Fibroblast of lung (primary cell): ENCODE measurements around the gene SCAF4. TPM values are rescaled to one million over a fixed set of nuclear protein-coding genes. Genes with fewer than 3 reads are reported as not detected.
A peak's percentile ranks its signal among the peaks of the same experiment; 100 is the strongest.

Experiments used
- DNase-seq, 2 donors: peaks; one replicate each; pipeline versions ENCODE4 v3.0.0 to v3.0.0-alpha.2; 2010; ENCODE audit warnings: low read depth in 2 of 2
- H2AFZ ChIP-seq: 2 replicates; pipeline ENCODE4 v1.5.1; 2012; ENCODE audit warnings: low read length, control low read depth, inconsistent platforms
- H3K27ac ChIP-seq: 2 replicates; pipeline ENCODE4 v1.5.1; 2011; ENCODE audit warnings: low read length, control low read depth; ENCODE audit not compliant: insufficient read depth
- H3K27me3 ChIP-seq: 2 replicates; pipeline ENCODE4 v1.5.1; 2011; ENCODE audit warnings: mild to moderate bottlenecking, low read length; ENCODE audit not compliant: control insufficient read depth, insufficient read depth
- H3K36me3 ChIP-seq: 2 replicates; pipeline ENCODE4 v1.5.1; 2011; ENCODE audit warnings: low read length; ENCODE audit not compliant: control insufficient read depth, insufficient read depth
- H3K4me1 ChIP-seq: 2 replicates; pipeline ENCODE4 v1.5.1; 2011; ENCODE audit warnings: low read length; ENCODE audit not compliant: control insufficient read depth, insufficient read depth; ENCODE audit errors: extremely low read depth
- H3K4me2 ChIP-seq: 2 replicates; pipeline ENCODE4 v1.5.1; 2011; ENCODE audit warnings: low read length, control low read depth; ENCODE audit not compliant: insufficient read depth; ENCODE audit errors: extremely low read depth
- H3K4me3 ChIP-seq, 4 experiments: fragments of 200-600 bp in 1 of 4; sonication (generic) in 1 of 4; replicated peaks in 1 of 4; 2 replicates each; pipeline ENCODE4 v1.5.1; 2011 to 2016; ENCODE audit warnings: low read length in 4 of 4, low read depth in 3 of 4, mild to moderate bottlenecking in 3 of 4, control low read depth in 2 of 4, inconsistent platforms in 1 of 4, mixed read lengths in 1 of 4; ENCODE audit not compliant: insufficient read depth in 1 of 4; ENCODE audit errors: control extremely low read depth in 1 of 4
- H3K79me2 ChIP-seq: 2 replicates; pipeline ENCODE4 v1.5.1; 2012; ENCODE audit warnings: mild to moderate bottlenecking, low read length, inconsistent platforms; ENCODE audit not compliant: control insufficient read depth, insufficient read depth
- H3K9ac ChIP-seq: 2 replicates; pipeline ENCODE4 v1.5.1; 2011; ENCODE audit warnings: mild to moderate bottlenecking, low read length, control low read depth; ENCODE audit not compliant: insufficient read depth
- H3K9me3 ChIP-seq: 2 replicates; pipeline ENCODE4 v1.5.1; 2012; ENCODE audit warnings: low read depth, low read length; ENCODE audit not compliant: control insufficient read depth, insufficient read depth
- H4K20me1 ChIP-seq: 2 replicates; pipeline ENCODE4 v1.5.1; 2011; ENCODE audit warnings: low read length; ENCODE audit not compliant: control insufficient read depth, insufficient read depth; ENCODE audit errors: extremely low read depth
- EZH2 ChIP-seq: IDR thresholded peaks from 2 replicates; pipeline ENCODE4 v1.5.1; 2012; ENCODE audit warnings: low read length, control low read depth, mild to moderate bottlenecking; ENCODE audit errors: missing control alignments
- polyA plus RNA-seq, 2 donors: library from polyadenylated mRNA; depleted of rRNA in 1 of 2; stranded (reverse) in 1 of 2; unstranded in 1 of 2; fragments of >200 nt; gene quantifications; 2 replicates each; pipeline ENCODE4 v1.2.1, GENCODE V29; 2011 to 2012; ENCODE audit warnings: missing spikeins in 1 of 2
- total RNA-seq: library from RNA; depleted of rRNA; stranded (reverse); fragments of >200 nt; gene quantifications from 2 replicates; pipeline ENCODE4 v1.2.1, GENCODE V29; 2014
- TF ChIP-seq, protein P1 (sequence below), 2 donors: IDR thresholded peaks in 1 of 2; conservative IDR thresholded peaks in 1 of 2; 1 replicate in 1 of 2; 2 replicates in 1 of 2; pipeline ENCODE4 v1.5.1; 2011 to 2012; ENCODE audit warnings: low read length in 2 of 2, control low read depth in 1 of 2, inconsistent platforms in 1 of 2, low read depth in 1 of 2, mild to moderate bottlenecking in 1 of 2

Gene SCAF4
- total and polyA plus RNA-seq, 2 donors (not counting 1 experiment from before 2014, with no cell fraction given): 5.6 to 7.5 TPM

DNA sequence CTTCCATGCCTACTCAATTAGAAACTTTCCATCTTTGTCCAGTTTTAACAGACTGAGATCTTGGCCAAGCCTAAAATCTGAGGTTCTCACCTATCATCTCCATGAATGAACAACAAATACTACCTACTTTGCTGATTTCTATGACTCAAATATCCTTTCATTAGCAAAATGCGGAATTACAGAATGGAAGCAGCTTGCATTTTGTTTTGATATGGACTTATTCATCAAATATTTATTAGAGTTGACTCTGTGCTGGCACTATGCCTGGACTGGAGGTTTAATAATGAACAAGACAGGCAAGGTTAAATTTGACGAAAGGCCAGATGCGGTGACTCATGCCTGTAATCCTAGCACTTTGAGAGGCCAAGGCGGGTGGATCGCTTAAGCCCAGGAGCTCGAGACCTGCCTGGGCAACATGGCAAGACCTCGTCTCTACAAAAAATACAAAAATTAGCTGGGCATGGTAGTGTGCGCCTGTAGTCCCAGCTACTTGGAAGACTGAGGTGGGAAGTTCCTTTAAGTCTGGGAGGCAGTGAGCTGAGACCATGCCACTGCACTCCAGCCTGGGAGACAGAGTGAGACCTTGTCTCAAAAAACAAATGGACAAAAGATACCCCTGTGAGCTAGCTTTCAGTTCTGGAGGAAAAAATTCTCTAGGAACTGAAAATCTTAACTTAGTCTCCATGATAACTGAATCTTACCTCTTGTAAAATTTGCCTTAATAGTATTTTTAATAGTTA lies 101.8 kb downstream of the SCAF4 start:
- no peak overlapping the region for H3K4me2 ChIP-seq
- DNase-seq: peak; percentile 90 to 96
- no peak overlapping the region for H3K27ac ChIP-seq

DNA sequence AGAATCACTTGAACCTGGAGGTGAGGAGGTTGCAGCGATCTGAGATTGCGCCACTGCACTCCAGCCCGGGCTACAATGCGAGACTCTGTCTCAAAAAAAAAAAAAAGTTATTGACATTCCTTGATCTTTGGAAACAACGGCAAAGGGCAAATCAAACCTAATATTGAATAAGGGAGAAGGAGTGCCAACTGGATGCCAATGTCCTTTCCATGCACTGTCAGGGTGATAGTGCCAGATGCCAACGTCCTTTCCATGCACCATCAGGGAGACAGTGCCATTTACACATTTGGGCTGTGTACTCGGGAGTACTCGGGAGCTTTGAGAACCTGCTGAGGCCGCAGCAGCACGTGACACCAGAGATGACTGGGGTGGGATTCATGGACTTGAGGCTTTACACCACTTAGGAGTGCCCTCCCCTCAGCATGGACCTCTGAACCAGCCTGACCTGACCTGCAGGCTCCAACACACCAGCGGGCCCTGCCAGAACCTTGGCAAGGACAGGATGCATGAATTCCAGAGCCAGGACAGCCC lies 106.9 kb downstream of the SCAF4 start:
- Histone ChIP-seq H4K20me1 (no peaks in the 10 kb centered on the region), H3K4me2 (no peak overlapping the region), H2AFZ (no peak overlapping the region), H3K4me1 (no peaks in the 10 kb centered on the region), H3K9ac (no peak overlapping the region), H3K79me2 (no peaks in the 10 kb centered on the region), H3K9me3 (no peaks in the 10 kb centered on the region), H3K27me3 (no peaks in the 10 kb centered on the region), H3K4me3 (no peak overlapping the region), H3K36me3 (no peaks in the 10 kb centered on the region), H3K27ac (no peak overlapping the region)
- TF ChIP-seq EZH2: no peak
- no peak for DNase-seq

More for the DNA sequence above, 101.8 kb downstream of the SCAF4 start:
- no peaks in the 10 kb centered on the region for H4K20me1 ChIP-seq
- no peak for TF ChIP-seq EZH2
- TF ChIP-seq, protein P1, sequence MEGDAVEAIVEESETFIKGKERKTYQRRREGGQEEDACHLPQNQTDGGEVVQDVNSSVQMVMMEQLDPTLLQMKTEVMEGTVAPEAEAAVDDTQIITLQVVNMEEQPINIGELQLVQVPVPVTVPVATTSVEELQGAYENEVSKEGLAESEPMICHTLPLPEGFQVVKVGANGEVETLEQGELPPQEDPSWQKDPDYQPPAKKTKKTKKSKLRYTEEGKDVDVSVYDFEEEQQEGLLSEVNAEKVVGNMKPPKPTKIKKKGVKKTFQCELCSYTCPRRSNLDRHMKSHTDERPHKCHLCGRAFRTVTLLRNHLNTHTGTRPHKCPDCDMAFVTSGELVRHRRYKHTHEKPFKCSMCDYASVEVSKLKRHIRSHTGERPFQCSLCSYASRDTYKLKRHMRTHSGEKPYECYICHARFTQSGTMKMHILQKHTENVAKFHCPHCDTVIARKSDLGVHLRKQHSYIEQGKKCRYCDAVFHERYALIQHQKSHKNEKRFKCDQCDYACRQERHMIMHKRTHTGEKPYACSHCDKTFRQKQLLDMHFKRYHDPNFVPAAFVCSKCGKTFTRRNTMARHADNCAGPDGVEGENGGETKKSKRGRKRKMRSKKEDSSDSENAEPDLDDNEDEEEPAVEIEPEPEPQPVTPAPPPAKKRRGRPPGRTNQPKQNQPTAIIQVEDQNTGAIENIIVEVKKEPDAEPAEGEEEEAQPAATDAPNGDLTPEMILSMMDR (conservative IDR thresholded peaks at IDR 0.05 in 1 of 2, IDR thresholded peaks at IDR 0.05 in 1 of 2; ENCODE audit: low read depth in 1 of 2, low read length in 2 of 2): no peak
- H3K9ac ChIP-seq: no peak overlapping the region
- no peaks in the 10 kb centered on the region for H3K9me3 ChIP-seq
- H3K79me2 ChIP-seq: no peaks in the 10 kb centered on the region
- H3K36me3 ChIP-seq: no peaks in the 10 kb centered on the region
- no peak overlapping the region for H2AFZ ChIP-seq
- H3K27me3 ChIP-seq: no peaks in the 10 kb centered on the region
- no peak overlapping the region for H3K4me3 ChIP-seq
- no peaks in the 10 kb centered on the region for H3K4me1 ChIP-seq

DNA sequence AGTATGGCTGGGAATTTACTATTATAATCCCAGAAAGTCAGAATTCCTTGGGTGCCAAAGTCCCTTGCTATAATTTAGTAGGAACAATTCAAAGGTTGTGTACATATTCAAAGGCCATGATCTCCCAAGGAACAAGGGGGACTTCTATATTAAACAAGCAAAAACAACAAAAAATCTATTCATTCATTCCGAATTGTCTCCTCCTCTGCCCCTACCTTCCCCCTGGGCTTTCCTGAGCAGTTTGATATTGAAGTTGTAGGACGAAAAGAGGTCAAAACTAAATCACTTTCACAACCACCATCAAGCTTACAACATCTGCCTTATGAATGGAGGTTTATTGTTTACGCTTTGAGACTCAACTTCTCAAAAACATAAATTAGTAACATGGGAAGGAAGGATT lies 107.7 kb downstream of the SCAF4 start:
- H3K9ac ChIP-seq: no peak overlapping the region
- H3K27me3 ChIP-seq: no peaks in the 10 kb centered on the region
- H3K4me3 ChIP-seq: no peak overlapping the region
- no peaks in the 10 kb centered on the region for H3K4me1 ChIP-seq
- no peak overlapping the region for H3K4me2 ChIP-seq
- H4K20me1 ChIP-seq: no peaks in the 10 kb centered on the region
- no peak for DNase-seq
- no peak overlapping the region for H2AFZ ChIP-seq
- no peaks in the 10 kb centered on the region for H3K36me3 ChIP-seq
- H3K79me2 ChIP-seq: no peaks in the 10 kb centered on the region
- H3K27ac ChIP-seq: no peak overlapping the region
- no peak for TF ChIP-seq EZH2
- TF ChIP-seq, protein P1 (conservative IDR thresholded peaks at IDR 0.05 in 1 of 2, IDR thresholded peaks at IDR 0.05 in 1 of 2; ENCODE audit: low read depth in 1 of 2, low read length in 2 of 2): no peak
- no peaks in the 10 kb centered on the region for H3K9me3 ChIP-seq
